Progenitor cell of endocrine pancreas (in vitro differentiated cells): ENCODE results near the gene PCDHA8. TPM values are rescaled to one million over a fixed set of nuclear protein-coding genes. Genes with fewer than 3 reads are reported as not detected.
"Not testable (repeated sequence)": the region's sequence is repeated elsewhere in the genome, so short reads cannot be mapped to it uniquely, and the experiment has no call there.

ENCODE experiments used
- DNase-seq: peaks from one replicate; pipeline ENCODE4 v3.0.0; 2021; ENCODE audit warnings: low spot score; ENCODE audit not compliant: unreplicated experiment
- H3K27ac Mint-ChIP-seq: 2 replicates; pipeline ENCODE4 v1.8.0; 2021; ENCODE audit warnings: mild to moderate bottlenecking, moderate library complexity, mixed read lengths
- H3K27me3 Mint-ChIP-seq: 2 replicates; pipeline ENCODE4 v1.8.0; 2021; ENCODE audit warnings: mixed read lengths
- H3K36me3 Mint-ChIP-seq: 2 replicates; pipeline ENCODE4 v1.8.0; 2022; ENCODE audit warnings: mixed read lengths; ENCODE audit not compliant: insufficient read depth
- H3K4me1 Mint-ChIP-seq: 2 replicates; pipeline ENCODE4 v1.8.0; 2021; ENCODE audit warnings: low read depth, mixed read lengths
- H3K4me3 Mint-ChIP-seq: 2 replicates; pipeline ENCODE4 v1.8.0; 2021; ENCODE audit warnings: low read depth, mild to moderate bottlenecking, moderate library complexity, mixed read lengths
- H3K9me3 Mint-ChIP-seq: 2 replicates; pipeline ENCODE4 v1.8.0; 2021; ENCODE audit warnings: low read depth, mixed read lengths
- CTCF ChIP-seq: fragments of 200-600 bp; sonication (generic); IDR thresholded peaks from one replicate; pipeline ENCODE4 v1.5.0; 2021; ENCODE audit warnings: antibody characterized with exemption, mild to moderate bottlenecking; ENCODE audit not compliant: unreplicated experiment
- total RNA-seq: library from RNA; stranded (reverse); gene quantifications from 2 replicates; pipeline ENCODE4 v1.2.1, GENCODE V29; 2021

PCDHA8 gene
- total RNA-seq, 1 donor from 2014 or later: 4.9 TPM

- Mint-ChIP-seq H3K4me1 (no peaks in the 10 kb centered on the region), H3K27ac (peak within 1 kb of the TSS; percentile 98), H3K36me3 (peaks cover 49% of the 10 kb centered on the region), H3K9me3 (peaks cover 24% of the 10 kb centered on the region), H3K4me3 (peak within 1 kb of the TSS; percentile 78), H3K27me3 (no peaks in the 10 kb centered on the region)
- peak; percentile 60 for TF ChIP-seq CTCF
- no peak for DNase-seq
Observed at GRCh38 chr5:140827704-140828361, 13.2 kb upstream of the PCDHA8 start, which contains the start of gene PCDHA6. Gene PCDHA6, plus strand, starts transcription at chr5:140827960. Its CDS starts 132 bp downstream, at chr5:140828092.

- H3K4me1 Mint-ChIP-seq: no peaks in the 10 kb centered on the region
- peak overlapping the region; percentile 98 for H3K27ac Mint-ChIP-seq
- peak overlapping the region; percentile 78 for H3K4me3 Mint-ChIP-seq
- H3K36me3 Mint-ChIP-seq: peaks cover 52% of the 10 kb centered on the region
- peak; percentile 37 for TF ChIP-seq CTCF
- H3K27me3 Mint-ChIP-seq: no peaks in the 10 kb centered on the region
- no peak for DNase-seq
- H3K9me3 Mint-ChIP-seq: peaks cover 27% of the 10 kb centered on the region
Observed at GRCh38 chr5:140828362-140828737, 12.6 kb upstream of the PCDHA8 start.

- DNase-seq, H3K27ac Mint-ChIP-seq, H3K4me3 Mint-ChIP-seq, H3K27me3 Mint-ChIP-seq, H3K4me1 Mint-ChIP-seq: not testable (repeated sequence)
- Mint-ChIP-seq H3K36me3 (peaks cover 59% of the 10 kb centered on the region), H3K9me3 (peaks cover 36% of the 10 kb centered on the region)
Observed at GRCh38 chr5:140829511-140830501, 11.2 kb upstream of the PCDHA8 start.

- H3K9me3 Mint-ChIP-seq: peaks cover 29% of the 10 kb centered on the region
- TF ChIP-seq CTCF: no peak
- DNase-seq: no peak
- H3K4me1 Mint-ChIP-seq: no peaks in the 10 kb centered on the region
- H3K36me3 Mint-ChIP-seq: peaks cover 59% of the 10 kb centered on the region
- H3K27me3 Mint-ChIP-seq: no peaks in the 10 kb centered on the region
- H3K27ac Mint-ChIP-seq: peak within 1 kb of the TSS; percentile 63
- peak within 1 kb of the TSS; percentile 65 for H3K4me3 Mint-ChIP-seq
Observed at GRCh38 chr5:140833993-140834392, 7.0 kb upstream of the PCDHA8 start, which contains the start of gene PCDHA7. Gene PCDHA7, plus strand, starts transcription at chr5:140834269. Its CDS starts 115 bp downstream, at chr5:140834384.

- not testable (repeated sequence) for DNase-seq, H3K4me1 Mint-ChIP-seq, H3K27me3 Mint-ChIP-seq
- peak overlapping the region; percentile 63 for H3K27ac Mint-ChIP-seq
- H3K9me3 Mint-ChIP-seq: peaks cover 29% of the 10 kb centered on the region
- peaks cover 57% of the 10 kb centered on the region for H3K36me3 Mint-ChIP-seq
- peak overlapping the region; percentile 65 for H3K4me3 Mint-ChIP-seq
Observed at GRCh38 chr5:140834439-140835008, 6.5 kb upstream of the PCDHA8 start.
